ENCODE measurements around the gene CACNG4.

CACNG4 gene

GRCh38 chr17:67041531-67041930 lies 77.0 kb downstream of the CACNG4 start:
- no peak for DNase-seq (ENCODE audit: low read depth in 2 of 2, low spot score in 1 of 2)

DNA sequence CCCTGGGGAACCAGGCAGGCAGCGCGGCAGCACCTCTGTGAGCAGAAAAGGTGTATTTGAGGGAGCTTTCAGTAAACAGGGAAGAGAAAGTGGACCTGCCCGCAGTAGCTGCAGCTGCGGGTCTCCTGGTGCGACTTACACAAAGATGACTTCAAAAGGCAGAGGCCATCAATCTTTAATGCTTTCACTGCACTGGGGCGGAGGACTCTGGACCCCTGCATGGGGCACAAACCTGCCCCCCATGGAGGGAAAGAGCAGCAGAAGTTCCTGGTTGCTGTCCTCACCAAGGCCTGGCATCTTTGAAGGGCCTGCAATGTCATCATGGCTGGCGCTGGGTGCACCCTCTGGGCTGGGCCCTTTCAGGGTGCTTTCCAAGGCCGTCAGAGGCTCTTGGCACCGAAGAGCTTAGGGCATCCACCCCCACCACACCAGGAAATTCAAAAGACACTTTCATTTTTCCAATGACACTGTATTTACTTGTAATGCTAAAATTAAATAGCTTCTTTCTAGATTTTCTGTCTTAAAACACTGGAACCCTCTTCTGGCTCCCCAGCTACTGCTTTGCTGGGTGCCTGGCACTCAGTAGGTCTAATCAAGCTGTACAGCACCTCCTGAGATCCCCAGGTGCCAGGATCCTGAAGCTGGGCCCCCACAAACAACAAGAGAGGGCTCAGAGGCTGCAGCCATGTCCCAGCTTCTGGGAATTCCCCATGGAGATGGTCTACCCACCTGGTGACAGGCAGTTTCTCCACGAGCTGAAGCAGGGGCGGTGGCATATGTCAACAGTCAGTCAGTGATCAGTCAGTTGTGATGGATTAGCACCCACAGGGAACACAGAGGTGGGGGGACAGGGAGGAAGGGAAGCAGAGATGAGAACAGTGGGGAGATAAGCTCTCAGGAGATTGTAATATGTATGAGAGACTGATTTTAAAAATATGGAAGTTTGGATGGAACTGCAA lies 77.7 kb downstream of the CACNG4 start:
- DNase-seq (ENCODE audit: low read depth in 2 of 2, low spot score in 1 of 2): no peak

- DNase-seq (ENCODE audit: low read depth in 2 of 2, low spot score in 1 of 2): no peak
These were observed 78.8 kb downstream of the CACNG4 start for GRCh38 chr17:67043283-67043682.

- DNase-seq (ENCODE audit: low read depth in 2 of 2, low spot score in 1 of 2): no peak
These were observed 79.7 kb downstream of the CACNG4 start, which contains the start of gene CACNG1 for GRCh38 chr17:67044016-67044772. TSS of gene CACNG1 (plus strand) at chr17:67044554. CDS start at chr17:67044661, 107 bp downstream.

GRCh38 chr17:67044940-67045339 lies 80.4 kb downstream of the CACNG4 start:
- DNase-seq (ENCODE audit: low read depth in 2 of 2, low spot score in 1 of 2): no peak

GRCh38 chr17:67046398-67046797 lies 81.9 kb downstream of the CACNG4 start:
- no peak for DNase-seq (ENCODE audit: low read depth in 2 of 2, low spot score in 1 of 2)

DNA sequence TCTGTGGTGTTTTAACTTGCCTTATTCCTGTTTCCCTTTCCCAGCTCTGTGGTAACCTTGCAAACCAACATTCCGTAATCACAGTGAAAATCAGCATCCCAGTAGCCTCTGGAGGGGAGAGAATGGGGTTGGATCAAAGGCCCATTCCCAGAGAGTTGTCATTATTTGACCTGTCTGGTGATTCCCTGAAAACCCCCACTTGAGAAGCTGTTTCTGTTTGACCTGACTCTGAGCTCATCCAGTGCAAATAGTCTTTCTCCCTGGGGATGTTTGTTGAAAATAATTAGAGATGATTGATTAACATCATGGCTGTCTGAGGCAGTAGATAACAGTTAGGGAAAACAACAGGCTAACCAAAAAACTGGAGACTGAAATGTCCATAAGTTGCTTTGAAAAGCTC lies 82.9 kb downstream of the CACNG4 start:
- DNase-seq (ENCODE audit: low read depth in 2 of 2, low spot score in 1 of 2): no peak

GRCh38 chr17:67049025-67049739 lies 84.7 kb downstream of the CACNG4 start:
- no peak for DNase-seq (ENCODE audit: low read depth in 2 of 2, low spot score in 1 of 2)

DNA sequence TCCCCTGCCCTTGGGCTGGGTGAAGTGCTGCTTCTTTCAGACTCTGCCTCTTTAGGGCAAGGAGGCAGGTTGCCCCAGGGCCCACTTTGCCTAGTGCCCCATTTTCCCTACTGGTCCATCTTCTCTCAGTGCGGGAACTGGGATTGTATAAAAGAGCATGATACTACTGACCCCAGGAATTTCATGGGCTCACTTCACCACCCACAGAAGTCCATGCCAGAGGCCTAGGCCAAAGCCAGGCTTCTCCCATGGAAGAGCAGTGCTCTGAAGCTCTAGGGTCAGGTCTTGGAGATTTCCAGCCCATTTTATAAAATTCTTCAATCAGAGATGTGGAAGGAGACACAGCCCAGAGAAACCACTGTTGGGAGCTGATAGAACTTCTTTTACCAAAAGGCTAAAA lies 85.6 kb downstream of the CACNG4 start:
- no peak for DNase-seq (ENCODE audit: low read depth in 2 of 2, low spot score in 1 of 2)

GRCh38 chr17:67050471-67051154 lies 86.1 kb downstream of the CACNG4 start:
- DNase-seq (ENCODE audit: low read depth in 2 of 2, low spot score in 1 of 2): no peak

DNA sequence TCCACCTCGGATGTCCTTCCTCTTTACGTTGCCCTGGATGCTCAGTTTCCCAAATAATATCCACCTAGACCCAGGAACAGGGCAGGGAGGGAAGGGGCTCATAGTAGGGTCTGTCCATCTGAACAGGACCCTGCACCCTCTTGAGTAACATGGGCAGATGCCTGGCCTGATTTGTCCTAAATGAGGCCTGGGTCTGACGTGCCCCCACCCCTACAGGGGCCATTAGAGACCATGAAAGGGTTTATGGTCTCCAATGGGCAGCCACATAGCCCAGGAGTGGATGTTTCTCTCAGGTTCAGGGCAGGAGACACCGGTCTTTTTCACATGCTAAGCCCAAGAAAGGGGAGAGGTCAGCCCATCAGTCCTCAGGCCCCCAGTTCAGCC lies 86.6 kb downstream of the CACNG4 start:
- DNase-seq (ENCODE audit: low read depth in 2 of 2, low spot score in 1 of 2): no peak

DNA sequence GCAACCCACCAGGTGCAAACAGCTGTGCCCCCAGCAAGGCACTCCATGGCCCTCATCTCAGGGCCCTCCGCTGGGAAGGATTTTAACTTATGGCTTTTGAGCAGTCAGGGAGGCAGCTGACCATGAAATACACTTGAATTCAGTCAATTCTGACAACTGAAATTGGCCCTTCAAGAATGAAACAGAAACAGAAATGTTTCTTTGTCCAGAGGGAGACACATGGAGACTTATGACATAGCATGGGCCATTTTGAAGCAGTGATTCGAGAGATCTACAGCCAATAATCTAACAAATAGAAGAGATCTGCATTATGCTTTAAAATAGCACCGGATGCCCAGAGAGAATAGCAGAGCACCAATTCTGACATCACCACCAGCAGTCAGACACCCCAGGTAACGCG lies 87.3 kb downstream of the CACNG4 start:
- no peak for DNase-seq (ENCODE audit: low read depth in 2 of 2, low spot score in 1 of 2)

GRCh38 chr17:67052720-67053437 lies 88.4 kb downstream of the CACNG4 start:
- DNase-seq (ENCODE audit: low read depth in 2 of 2, low spot score in 1 of 2): no peak

DNA sequence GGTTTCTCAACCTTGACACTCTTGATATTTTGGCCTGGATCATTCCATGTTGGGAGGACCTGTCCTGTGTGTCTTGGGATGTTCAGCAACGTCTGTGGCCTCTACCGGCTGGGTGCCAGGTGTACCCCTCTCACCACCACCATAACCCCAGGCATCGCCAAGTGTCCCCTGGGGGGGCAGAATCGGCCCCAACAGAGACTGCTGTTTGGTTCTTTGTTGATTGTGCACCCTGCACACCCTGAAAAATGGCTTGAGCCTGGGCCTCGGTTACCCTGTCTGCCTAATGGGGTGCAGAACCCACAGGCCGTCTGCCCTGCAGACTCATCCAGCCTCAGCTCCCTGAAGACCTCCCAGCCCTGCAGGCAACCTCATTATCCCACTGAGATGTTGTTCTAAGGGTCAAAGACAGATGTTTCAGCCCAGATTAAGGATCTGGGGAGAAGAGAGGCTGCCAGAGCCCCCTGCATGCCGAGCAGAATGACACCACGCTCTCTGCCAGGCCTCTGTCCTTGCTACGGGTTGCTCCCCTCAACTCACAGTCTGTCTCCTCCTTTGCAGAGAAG lies 89.0 kb downstream of the CACNG4 start:
- DNase-seq (ENCODE audit: low read depth in 2 of 2, low spot score in 1 of 2): no peak

- DNase-seq (ENCODE audit: low read depth in 2 of 2, low spot score in 1 of 2): no peak
These were observed 89.6 kb downstream of the CACNG4 start for GRCh38 chr17:67054011-67054591.

DNA sequence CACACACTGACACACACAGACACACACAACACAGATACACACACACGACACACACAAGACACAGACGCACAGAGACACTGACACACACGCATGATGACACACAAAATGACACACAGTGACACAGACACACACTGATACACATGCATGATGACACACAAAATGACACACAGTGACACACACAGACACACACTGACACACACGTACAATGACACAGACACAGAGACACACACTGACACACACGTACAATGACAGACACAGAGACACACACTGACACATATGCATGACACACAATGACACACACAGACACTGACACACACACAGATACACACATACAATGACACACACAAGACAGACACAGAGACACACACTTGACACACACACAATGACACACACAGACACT lies 90.1 kb downstream of the CACNG4 start:
- DNase-seq (ENCODE audit: low read depth in 2 of 2, low spot score in 1 of 2): no peak

- DNase-seq (ENCODE audit: low read depth in 2 of 2, low spot score in 1 of 2): no peak
These were observed 90.5 kb downstream of the CACNG4 start for GRCh38 chr17:67055041-67055443.

DNA sequence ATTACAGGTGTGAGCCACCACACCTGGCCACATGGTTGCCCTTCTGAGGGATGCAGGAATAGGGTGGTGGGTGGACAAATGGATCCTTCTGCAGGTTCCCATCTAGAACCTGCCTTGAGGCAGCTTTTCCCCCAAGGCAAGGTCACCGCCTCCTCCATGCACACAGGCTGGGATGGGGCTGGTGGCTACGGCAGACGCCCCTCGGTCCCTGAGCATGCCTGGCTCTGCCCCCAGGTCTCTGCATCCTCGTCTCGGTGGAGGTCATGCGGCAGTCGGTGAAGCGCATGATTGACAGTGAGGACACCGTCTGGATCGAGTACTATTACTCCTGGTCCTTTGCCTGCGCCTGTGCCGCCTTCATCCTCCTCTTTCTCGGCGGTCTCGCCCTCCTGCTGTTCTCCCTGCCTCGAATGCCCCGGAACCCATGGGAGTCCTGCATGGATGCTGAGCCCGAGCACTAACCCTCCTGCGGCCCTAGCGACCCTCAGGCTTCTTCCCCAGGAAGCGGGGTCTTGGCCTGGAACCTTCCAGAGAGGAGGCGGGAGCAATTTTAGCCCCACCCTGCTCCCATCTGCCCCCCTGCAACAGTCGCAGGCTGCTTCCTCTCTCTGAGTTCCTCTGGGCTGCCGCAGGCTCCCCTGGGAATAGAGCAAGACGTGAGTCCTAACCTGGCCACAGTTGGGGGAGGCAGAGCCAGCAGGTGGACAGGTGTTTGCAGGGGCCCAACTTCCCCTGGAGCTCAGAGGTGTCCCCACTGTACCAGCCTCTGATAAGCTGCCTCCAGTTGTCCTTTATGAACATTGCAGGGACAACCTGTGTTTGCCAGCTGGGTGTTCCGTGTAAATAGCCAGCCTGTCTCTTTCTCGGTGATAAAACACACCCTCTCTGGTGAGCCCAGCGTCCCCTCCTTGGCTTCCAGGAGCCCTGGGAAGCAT lies 91.6 kb downstream of the CACNG4 start:
- no peak for DNase-seq (ENCODE audit: low read depth in 2 of 2, low spot score in 1 of 2)
